Measurements from ENCODE around the gene MGST2.

The MGST2 gene

GRCh38 chr4:139738846-139739613, 73.4 kb downstream of the MGST2 start:
- DNase-seq (ENCODE audit: low read depth in 2 of 2) = no peak

GRCh38 chr4:139740121-139740520, 74.5 kb downstream of the MGST2 start:
- DNase-seq (ENCODE audit: low read depth in 2 of 2) = no peak

DNA sequence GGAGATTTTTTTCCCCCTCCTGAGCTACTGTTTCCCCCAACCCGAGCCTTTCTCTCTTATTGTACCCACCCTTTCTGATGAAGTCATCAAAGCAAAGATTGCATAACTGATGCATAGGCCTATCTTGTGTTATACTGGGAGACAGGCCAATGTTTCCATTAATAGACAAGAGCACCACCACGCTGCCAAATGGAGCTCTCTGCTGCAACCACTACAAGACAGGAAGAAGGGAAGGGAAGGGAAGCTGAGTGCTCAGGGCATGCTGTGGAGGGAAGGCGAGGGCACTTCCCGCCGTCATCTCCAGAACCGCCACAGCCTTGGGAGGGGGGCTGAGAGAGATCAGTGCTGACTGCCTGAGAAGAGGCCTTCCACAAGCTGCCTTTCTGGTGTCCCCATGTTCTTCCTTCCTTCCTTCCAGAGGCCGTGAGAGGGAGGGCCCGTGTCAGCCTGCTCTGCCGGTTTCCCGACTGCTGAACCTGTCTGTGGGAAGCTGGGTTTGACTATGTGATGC, 75.0 kb downstream of the MGST2 start:
- no peak for DNase-seq (ENCODE audit: low read depth in 2 of 2)

GRCh38 chr4:139743027-139743426, 77.4 kb downstream of the MGST2 start:
- no peak for DNase-seq (ENCODE audit: low read depth in 2 of 2)

DNA sequence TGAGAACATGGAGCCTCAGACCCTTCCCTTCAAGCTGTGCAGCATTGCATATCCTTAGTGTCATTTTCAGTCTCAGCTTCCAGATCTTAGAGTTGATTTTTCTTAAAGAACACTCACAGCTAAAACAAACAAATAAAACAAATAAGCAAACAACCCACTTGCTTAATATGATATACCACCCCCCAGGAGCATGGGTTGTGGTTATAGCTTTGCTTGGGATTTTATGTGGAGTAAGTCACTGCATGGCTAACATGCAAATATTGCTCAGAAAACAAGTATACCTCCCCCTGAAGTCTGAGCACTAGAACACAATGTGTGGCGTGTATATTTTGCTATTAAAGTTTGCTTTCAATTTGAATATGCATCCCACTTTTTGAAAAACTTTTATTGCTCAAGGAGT, 78.6 kb downstream of the MGST2 start:
- no peak for DNase-seq (ENCODE audit: low read depth in 2 of 2)

DNA sequence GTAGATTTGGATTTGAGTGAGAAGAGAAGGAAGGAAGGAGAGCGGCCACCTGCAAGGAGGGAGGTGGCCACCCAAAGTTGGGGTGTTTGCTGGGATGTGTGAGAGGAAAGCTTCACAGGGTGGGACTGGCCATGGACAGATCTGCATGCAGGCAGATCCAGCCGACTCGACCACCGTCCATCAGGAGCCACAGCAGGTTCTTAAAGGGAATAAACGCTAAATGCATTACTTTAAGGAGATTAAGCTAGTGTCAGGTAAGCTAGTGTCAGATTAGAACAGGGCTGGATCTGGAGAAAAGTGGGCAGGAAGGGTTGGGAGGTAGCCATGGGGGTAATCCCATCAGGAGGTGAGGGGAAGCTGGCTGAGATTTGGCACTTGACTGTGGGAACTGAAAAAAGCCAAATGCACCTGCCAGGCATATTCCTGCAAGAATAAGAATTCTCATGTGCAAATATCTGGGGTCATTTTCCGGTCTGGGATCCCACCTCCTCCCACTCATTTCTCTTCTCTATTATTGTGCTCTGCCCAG, 79.6 kb downstream of the MGST2 start:
- no peak for DNase-seq (ENCODE audit: low read depth in 2 of 2)

DNA sequence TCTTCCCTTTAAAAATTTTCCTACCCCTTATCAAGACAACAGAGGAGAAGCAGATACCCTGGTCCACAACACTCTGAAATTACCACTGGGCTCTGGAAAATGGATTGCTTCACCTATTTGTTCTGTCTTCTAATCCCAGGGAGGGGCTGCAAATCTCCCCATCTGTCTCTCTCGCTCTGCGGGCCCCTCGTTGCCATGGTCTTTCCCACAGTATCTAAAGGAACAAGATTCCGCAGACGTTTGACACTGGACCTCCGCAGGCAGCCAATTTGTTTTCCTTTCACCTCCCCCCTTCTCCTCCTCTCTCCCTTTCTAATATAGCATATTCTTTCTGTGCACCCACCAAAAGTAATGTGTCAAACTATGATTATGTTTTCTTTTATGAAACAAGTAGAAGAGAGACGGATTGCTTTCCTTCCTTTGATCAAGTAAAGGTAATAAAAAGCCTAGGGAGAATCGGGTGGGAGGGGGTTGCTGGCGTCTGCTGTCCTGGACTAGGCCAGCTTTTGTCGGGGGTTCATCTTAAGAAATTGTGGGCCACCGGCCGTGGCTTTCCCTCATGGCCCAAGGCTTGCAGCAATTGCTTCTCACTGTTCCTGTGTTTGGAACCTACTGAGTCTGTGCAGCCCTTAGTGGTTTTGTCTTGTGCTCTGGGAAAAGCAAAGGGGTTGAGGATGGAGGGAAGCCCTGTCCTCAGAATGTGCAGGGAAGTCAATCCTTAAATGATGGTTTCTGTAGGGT, 81.0 kb downstream of the MGST2 start:
- DNase-seq (ENCODE audit: low read depth in 2 of 2) = no peak

GRCh38 chr4:139749338-139749737, 83.7 kb downstream of the MGST2 start:
- no peak for DNase-seq (ENCODE audit: low read depth in 2 of 2)

DNA sequence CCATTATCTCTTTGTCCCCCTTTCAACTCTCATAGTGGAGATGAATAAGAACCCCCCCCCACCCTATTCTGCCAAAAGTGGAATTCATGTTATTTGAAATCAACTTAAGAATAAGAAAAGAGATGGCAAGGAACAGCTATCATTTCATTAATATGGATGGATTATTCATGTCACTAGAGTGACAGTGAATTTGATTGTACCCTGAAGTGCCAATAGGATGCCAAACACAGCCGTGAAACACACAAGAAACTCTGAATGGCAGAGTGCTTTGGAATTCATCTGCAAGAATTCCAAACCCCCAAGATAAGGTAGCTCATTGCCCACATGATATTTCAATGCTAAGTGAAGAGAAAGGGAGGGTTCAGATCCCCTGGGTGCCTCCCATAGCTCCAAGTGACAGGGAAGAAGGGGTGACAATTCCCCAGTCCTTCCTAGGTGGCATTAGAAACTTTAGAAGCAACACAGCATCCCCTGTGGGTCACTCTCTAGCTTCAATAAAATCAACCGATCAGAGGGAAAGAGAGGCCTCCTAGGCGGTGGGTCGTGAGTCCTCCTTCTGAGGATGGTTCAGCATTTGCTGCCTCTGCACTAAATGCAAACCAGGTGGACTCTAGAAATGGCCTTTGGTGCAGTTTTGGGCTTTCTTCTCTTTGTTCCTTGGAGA, 84.3 kb downstream of the MGST2 start:
- DNase-seq (ENCODE audit: low read depth in 2 of 2) = no peak

DNA sequence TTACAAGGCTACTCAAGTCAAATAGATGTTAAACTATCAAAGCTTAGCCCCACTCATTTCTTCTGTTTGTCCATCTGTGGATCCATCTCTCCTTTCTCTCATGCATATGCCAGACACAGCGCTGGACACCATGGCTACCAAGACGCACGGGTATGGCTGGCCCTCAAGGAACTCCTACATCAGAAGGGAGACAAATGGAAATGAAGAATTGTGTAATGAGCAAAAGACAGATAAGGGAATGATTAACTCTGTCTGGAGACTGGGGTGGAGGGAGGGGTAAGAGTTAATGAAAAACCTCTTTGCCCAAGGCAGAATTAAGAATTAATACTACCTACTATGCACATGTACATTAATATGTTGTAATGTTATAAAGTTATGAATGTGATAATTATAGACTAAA, 88.1 kb downstream of the MGST2 start:
- no peak for DNase-seq (ENCODE audit: low read depth in 2 of 2)

Data from stimulated activated CD4-positive, alpha-beta T cell treated with anti-CD3 and anti-CD28 coated beads, Interleukin-1b, Interleukin-23, amount 100 ng/mL, for 1 hour (primary cell).